K562 (cell line): Measurements from ENCODE around the gene SPRED2. TPM values are rescaled to one million over a fixed set of nuclear protein-coding genes. Genes with fewer than 3 reads are reported as not detected.

Experiments
- CHD2 ChIP-seq: IDR thresholded peaks from 2 replicates; pipeline ENCODE4 v1.6.1; 2011; ENCODE audit warnings: low read depth, low read length
- EWSR1 ChIP-seq: fragments of 450-650 bp; IDR thresholded peaks from 2 replicates; pipeline ENCODE4 v1.6.1; 2018; ENCODE audit warnings: borderline replicate concordance, mild to moderate bottlenecking, low read depth, moderate library complexity; ENCODE audit not compliant: partially characterized antibody
- HLTF ChIP-seq: fragments of 450-650 bp; IDR thresholded peaks from 2 replicates; pipeline ENCODE4 v1.6.1; 2016
- KDM1A ChIP-seq, 2 experiments: fragments of 450-650 bp; IDR thresholded peaks; 2 replicates each; pipeline ENCODE4 v1.6.1; 2016; ENCODE audit warnings: mild to moderate bottlenecking in 2 of 2
- LEF1 ChIP-seq: fragments of 450-650 bp; IDR thresholded peaks from 2 replicates; pipeline ENCODE4 v1.6.1; 2016; ENCODE audit warnings: mild to moderate bottlenecking
- MEF2D ChIP-seq: conservative IDR thresholded peaks from 2 replicates; pipeline ENCODE4 v1.6.1; 2016; ENCODE audit warnings: low read depth, missing genetic modification characterization, missing compliant biosample characterization
- NFRKB ChIP-seq: fragments of 450-650 bp; IDR thresholded peaks from 2 replicates; pipeline ENCODE4 v1.6.1; 2016; ENCODE audit warnings: low read depth
- PHB ChIP-seq: fragments of 250-450 bp; sonication (Bioruptor Pico); IDR thresholded peaks from 2 replicates; pipeline ENCODE4 v1.5.0; 2021
- POLR2A ChIP-seq: fragments of 450-650 bp; conservative IDR thresholded peaks from 2 replicates; pipeline ENCODE4 v1.6.1; 2016
- RBM15 ChIP-seq: fragments of 200-400 bp; formaldehyde crosslinking; IDR thresholded peaks from 2 replicates; pipeline ENCODE4 v1.6.1; 2018; ENCODE audit warnings: mild to moderate bottlenecking, low read length, moderate library complexity; ENCODE audit not compliant: insufficient read depth
- SMAD2 ChIP-seq: fragments of 150-350 bp; IDR thresholded peaks from 2 replicates; pipeline ENCODE4 v1.6.1; 2014; ENCODE audit warnings: low read depth, mild to moderate bottlenecking, low read length
- SRSF3 ChIP-seq: fragments of 200-400 bp; formaldehyde crosslinking; IDR thresholded peaks from 2 replicates; pipeline ENCODE4 v1.6.1; 2016; ENCODE audit warnings: mild to moderate bottlenecking, low read length, moderate library complexity; ENCODE audit not compliant: insufficient read depth
- TAL1 ChIP-seq: fragments of 450-650 bp; IDR thresholded peaks from 2 replicates; pipeline ENCODE4 v1.6.1; 2016; ENCODE audit warnings: mild to moderate bottlenecking
- TBP ChIP-seq: optimal IDR thresholded peaks from 2 replicates; pipeline ENCODE3; 2011; ENCODE audit warnings: low read depth, low read length, improper control_type of control experiment
- UBTF ChIP-seq, 2 experiments: IDR thresholded peaks; 2 replicates each; pipeline ENCODE4 v1.6.1; 2012; ENCODE audit warnings: improper control_type of control experiment in 2 of 2, low read depth in 2 of 2, low read length in 2 of 2, borderline replicate concordance in 1 of 2
- WHSC1 ChIP-seq: IDR thresholded peaks from one replicate; pipeline ENCODE4 v1.6.1; 2012; ENCODE audit warnings: low read length, control low read depth, inconsistent platforms
- ZNF134 ChIP-seq: fragments of 250-450 bp; sonication (Bioruptor Pico); conservative IDR thresholded peaks from 2 replicates; pipeline ENCODE4 v1.4.0; 2020
- ZNF408 ChIP-seq: fragments of 250-450 bp; sonication (Bioruptor Pico); IDR thresholded peaks from 2 replicates; pipeline ENCODE4 v1.4.0; 2020; ENCODE audit warnings: low read depth, mild to moderate bottlenecking, moderate library complexity
- ZNF561 ChIP-seq: fragments of 450-650 bp; formaldehyde crosslinking; conservative IDR thresholded peaks from 2 replicates; pipeline ENCODE4 v1.4.0; 2020; ENCODE audit warnings: mild to moderate bottlenecking, moderate library complexity
- ZNF584 ChIP-seq: fragments of 200-800 bp; sonication (Bioruptor generic); IDR thresholded peaks from 2 replicates; pipeline ENCODE4 v1.6.1; 2016; ENCODE audit warnings: low read depth, mild to moderate bottlenecking, missing genetic modification characterization, missing compliant biosample characterization
- polyA plus RNA-seq, 8 experiments: library from polyadenylated mRNA; depleted of rRNA in 4 of 8; stranded (reverse) in 5 of 8; unstranded in 3 of 8; fragments of >200 nt; fragmentation: Nextera tagmentation in 2 of 8; fragmentation: Illumina TruSeq in 1 of 8; extraction: Ambion mirVana in 2 of 8; extraction: Trizol in 1 of 8; gene quantifications; 2 replicates each; pipeline versions ENCODE4 v1.2.1 to v1.2.3, GENCODE V29; 2011 to 2014; ENCODE audit warnings: inconsistent platforms in 1 of 8, missing spikeins in 1 of 8
- total RNA-seq, 7 experiments: library from RNA; depleted of rRNA in 6 of 7; stranded (reverse); fragments of >200 nt in 6 of 7; fragmentation: Illumina TruSeq in 2 of 7; extraction: Trizol in 2 of 7; gene quantifications; 2 replicates each; pipeline versions ENCODE4 v1.2.1 to v1.2.3, GENCODE V29; 2011 to 2021; ENCODE audit warnings: low replicate concordance in 1 of 7
- TF ChIP-seq, protein P1 (sequence below), 2 experiments: IDR thresholded peaks; 2 replicates each; pipeline ENCODE4 v1.6.1; 2011; ENCODE audit warnings: borderline replicate concordance in 1 of 2, control low read depth in 1 of 2, low read depth in 1 of 2, low read length in 1 of 2, mild to moderate bottlenecking in 1 of 2, mixed read lengths in 1 of 2, moderate library complexity in 1 of 2; ENCODE audit not compliant: insufficient read depth in 1 of 2, insufficient read length in 1 of 2, poor library complexity in 1 of 2, severe bottlenecking in 1 of 2; ENCODE audit errors: extremely low read depth in 1 of 2
- TF ChIP-seq, protein P2 (sequence below): fragments of 450-650 bp; IDR thresholded peaks from 2 replicates; pipeline ENCODE4 v1.6.1; 2017; ENCODE audit warnings: antibody characterized with exemption
- TF ChIP-seq, protein P3 (sequence below): fragments of 450-650 bp; IDR thresholded peaks from 2 replicates; pipeline ENCODE4 v1.6.1; 2018; ENCODE audit warnings: mild to moderate bottlenecking, low read depth; ENCODE audit not compliant: partially characterized antibody

Gene SPRED2
- total and polyA plus RNA-seq, 9 of the 15 experiments (the other 6 are each of a cell fraction or from before 2014, with no cell fraction given) = 4.6 to 50.8 (median 14.1) TPM

GRCh38 chr2:65430603-65431420 lies 1.6 kb downstream of the SPRED2 start (continued):
- TF ChIP-seq, protein P1, sequence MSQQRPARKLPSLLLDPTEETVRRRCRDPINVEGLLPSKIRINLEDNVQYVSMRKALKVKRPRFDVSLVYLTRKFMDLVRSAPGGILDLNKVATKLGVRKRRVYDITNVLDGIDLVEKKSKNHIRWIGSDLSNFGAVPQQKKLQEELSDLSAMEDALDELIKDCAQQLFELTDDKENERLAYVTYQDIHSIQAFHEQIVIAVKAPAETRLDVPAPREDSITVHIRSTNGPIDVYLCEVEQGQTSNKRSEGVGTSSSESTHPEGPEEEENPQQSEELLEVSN (IDR thresholded peaks at IDR 0.05; ENCODE audit: borderline replicate concordance in 1 of 2, extremely low read depth in 1 of 2, insufficient read depth in 1 of 2, insufficient read length in 1 of 2, low read depth in 1 of 2, low read length in 1 of 2, poor library complexity in 1 of 2, severe bottlenecking in 1 of 2) = peak; percentile 43 to 53
- TF ChIP-seq LEF1 (no peak), HLTF (no peak), NFRKB (no peak), ZNF134 (CRISPR knock-in tag) (no peak), KDM1A (IDR thresholded peaks at IDR 0.05) (no peak), UBTF (IDR thresholded peaks at IDR 0.05; ENCODE audit: borderline replicate concordance in 1 of 2, low read depth in 2 of 2, low read length in 2 of 2) (no peak), WHSC1 (no peak), PHB (CRISPR knock-in tag) (no peak), POLR2A (peak; percentile 23; the same call in 1 of the 2 replicates), TBP (peak; percentile 22), TAL1 (no peak), ZNF561 (no peak), SRSF3 (no peak), ZNF584 (CRISPR knock-in tag) (peak; percentile 60; the same call in 1 of the 2 replicates), RBM15 (no peak), ZNF408 (CRISPR knock-in tag) (no peak), MEF2D (no peak), CHD2 (no peak), EWSR1 (no peak), SMAD2 (no peak)
- TF ChIP-seq, protein P2, sequence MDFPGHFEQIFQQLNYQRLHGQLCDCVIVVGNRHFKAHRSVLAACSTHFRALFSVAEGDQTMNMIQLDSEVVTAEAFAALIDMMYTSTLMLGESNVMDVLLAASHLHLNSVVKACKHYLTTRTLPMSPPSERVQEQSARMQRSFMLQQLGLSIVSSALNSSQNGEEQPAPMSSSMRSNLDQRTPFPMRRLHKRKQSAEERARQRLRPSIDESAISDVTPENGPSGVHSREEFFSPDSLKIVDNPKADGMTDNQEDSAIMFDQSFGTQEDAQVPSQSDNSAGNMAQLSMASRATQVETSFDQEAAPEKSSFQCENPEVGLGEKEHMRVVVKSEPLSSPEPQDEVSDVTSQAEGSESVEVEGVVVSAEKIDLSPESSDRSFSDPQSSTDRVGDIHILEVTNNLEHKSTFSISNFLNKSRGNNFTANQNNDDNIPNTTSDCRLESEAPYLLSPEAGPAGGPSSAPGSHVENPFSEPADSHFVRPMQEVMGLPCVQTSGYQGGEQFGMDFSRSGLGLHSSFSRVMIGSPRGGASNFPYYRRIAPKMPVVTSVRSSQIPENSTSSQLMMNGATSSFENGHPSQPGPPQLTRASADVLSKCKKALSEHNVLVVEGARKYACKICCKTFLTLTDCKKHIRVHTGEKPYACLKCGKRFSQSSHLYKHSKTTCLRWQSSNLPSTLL = no peak
- TF ChIP-seq, protein P3, sequence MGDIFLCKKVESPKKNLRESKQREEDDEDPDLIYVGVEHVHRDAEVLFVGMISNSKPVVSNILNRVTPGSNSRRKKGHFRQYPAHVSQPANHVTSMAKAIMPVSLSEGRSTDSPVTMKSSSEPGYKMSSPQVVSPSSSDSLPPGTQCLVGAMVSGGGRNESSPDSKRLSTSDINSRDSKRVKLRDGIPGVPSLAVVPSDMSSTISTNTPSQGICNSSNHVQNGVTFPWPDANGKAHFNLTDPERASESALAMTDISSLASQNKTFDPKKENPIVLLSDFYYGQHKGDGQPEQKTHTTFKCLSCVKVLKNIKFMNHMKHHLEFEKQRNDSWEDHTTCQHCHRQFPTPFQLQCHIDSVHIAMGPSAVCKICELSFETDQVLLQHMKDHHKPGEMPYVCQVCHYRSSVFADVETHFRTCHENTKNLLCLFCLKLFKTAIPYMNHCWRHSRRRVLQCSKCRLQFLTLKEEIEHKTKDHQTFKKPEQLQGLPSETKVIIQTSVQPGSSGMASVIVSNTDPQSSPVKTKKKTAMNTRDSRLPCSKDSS = no peak
